ENCODE data around the gene SRXN1.

- no peak for TF ChIP-seq POLR2AphosphoS5 (IDR thresholded peaks at IDR 0.05; ENCODE audit: low read depth)
- TF ChIP-seq CTCF (IDR thresholded peaks at IDR 0.05; ENCODE audit: insufficient read depth, low read length) = no peak
- no peak for TF ChIP-seq SPI1 (IDR thresholded peaks at IDR 0.05; ENCODE audit: borderline replicate concordance, low read depth)
- TF ChIP-seq GABPA (IDR thresholded peaks at IDR 0.05; ENCODE audit: low read depth) = no peak
- TF ChIP-seq REST (IDR thresholded peaks at IDR 0.05; ENCODE audit: insufficient replicate concordance, low read depth) = no peak
Measured at GRCh38 chr20:697826-698225, 44.8 kb upstream of the SRXN1 start.
